ENCODE results near the gene ZFP36L2. TPM values are rescaled to one million over a fixed set of nuclear protein-coding genes. Genes with fewer than 3 reads are reported as not detected.
A peak's percentile ranks its signal among the peaks of the same experiment; 100 is the strongest.

Gene ZFP36L2
- total RNA-seq, 1 donor from 2014 or later: 206 TPM

- Histone ChIP-seq H3K4me3 (no peak overlapping the region), H3K4me1 (peaks cover 51% of the 10 kb centered on the region), H3K27ac (peak overlapping the region; percentile 88), H3K27me3 (no peaks in the 10 kb centered on the region), H3K36me3 (no peaks in the 10 kb centered on the region), H3K9me3 (no peaks in the 10 kb centered on the region)
- TF ChIP-seq POLR2A (IDR thresholded peaks at IDR 0.05) (no peak), CTCF (IDR thresholded peaks at IDR 0.05) (no peak), POLR2AphosphoS5 (IDR thresholded peaks at IDR 0.05; ENCODE audit: insufficient read depth in 1 of 2, low read depth in 1 of 2) (no peak)
- DNase-seq (ENCODE audit: extremely low spot score in 2 of 2): no peak
- intact Hi-C loops (cut with DNase I): no loop called here
Measured at GRCh38 chr2:43270461-43270860, 44.1 kb upstream of the ZFP36L2 start.

- Histone ChIP-seq H3K27ac (peak overlapping the region; percentile 88), H3K4me1 (peaks cover 49% of the 10 kb centered on the region), H3K36me3 (no peaks in the 10 kb centered on the region), H3K27me3 (no peaks in the 10 kb centered on the region), H3K9me3 (no peaks in the 10 kb centered on the region), H3K4me3 (no peak overlapping the region)
- no peak for DNase-seq (ENCODE audit: extremely low spot score in 2 of 2)
- intact Hi-C loops (cut with DNase I): no loop called here
- TF ChIP-seq CTCF (IDR thresholded peaks at IDR 0.05): no peak
- TF ChIP-seq POLR2AphosphoS5 (IDR thresholded peaks at IDR 0.05; ENCODE audit: insufficient read depth in 1 of 2, low read depth in 1 of 2): peak in 1 of 2 donors; percentile 31
Measured at GRCh38 chr2:43269706-43270105, 43.3 kb upstream of the ZFP36L2 start.

GRCh38 chr2:43269074-43269572, 42.7 kb upstream of the ZFP36L2 start:
- intact Hi-C loops (cut with DNase I): no loop called here
- H3K9me3 ChIP-seq: no peaks in the 10 kb centered on the region
- TF ChIP-seq POLR2AphosphoS5 (IDR thresholded peaks at IDR 0.05; ENCODE audit: insufficient read depth in 1 of 2, low read depth in 1 of 2) (peak; percentile 16 to 77), CTCF (IDR thresholded peaks at IDR 0.05) (no peak), POLR2A (IDR thresholded peaks at IDR 0.05) (no peak)
- no peaks in the 10 kb centered on the region for H3K36me3 ChIP-seq
- no peaks in the 10 kb centered on the region for H3K27me3 ChIP-seq
- DNase-seq (ENCODE audit: extremely low spot score in 2 of 2): no peak
- H3K27ac ChIP-seq: peak overlapping the region; percentile 88
- peaks cover 46% of the 10 kb centered on the region for H3K4me1 ChIP-seq
- H3K4me3 ChIP-seq: no peak overlapping the region

GRCh38 chr2:43268066-43268953, 41.9 kb upstream of the ZFP36L2 start:
- H3K4me1 ChIP-seq: peaks cover 41% of the 10 kb centered on the region
- no peaks in the 10 kb centered on the region for H3K36me3 ChIP-seq
- H3K4me3 ChIP-seq: no peak overlapping the region
- peak overlapping the region; percentile 88 for H3K27ac ChIP-seq
- DNase-seq (ENCODE audit: extremely low spot score in 2 of 2): no peak
- TF ChIP-seq POLR2A (IDR thresholded peaks at IDR 0.05): no peak
- no peak for TF ChIP-seq POLR2AphosphoS5 (IDR thresholded peaks at IDR 0.05; ENCODE audit: insufficient read depth in 1 of 2, low read depth in 1 of 2)
- TF ChIP-seq CTCF (IDR thresholded peaks at IDR 0.05): no peak
- no peaks in the 10 kb centered on the region for H3K9me3 ChIP-seq
- intact Hi-C loops (cut with DNase I): no loop called here
- no peaks in the 10 kb centered on the region for H3K27me3 ChIP-seq

GRCh38 chr2:43267381-43267780, 41.0 kb upstream of the ZFP36L2 start:
- no peaks in the 10 kb centered on the region for H3K27me3 ChIP-seq
- DNase-seq (ENCODE audit: extremely low spot score in 2 of 2): no peak
- TF ChIP-seq POLR2A (IDR thresholded peaks at IDR 0.05) (no peak), CTCF (IDR thresholded peaks at IDR 0.05) (no peak), POLR2AphosphoS5 (IDR thresholded peaks at IDR 0.05; ENCODE audit: insufficient read depth in 1 of 2, low read depth in 1 of 2) (no peak)
- peaks cover 41% of the 10 kb centered on the region for H3K4me1 ChIP-seq
- peak overlapping the region; percentile 88 for H3K27ac ChIP-seq
- no peaks in the 10 kb centered on the region for H3K9me3 ChIP-seq
- no peaks in the 10 kb centered on the region for H3K36me3 ChIP-seq
- no peak overlapping the region for H3K4me3 ChIP-seq
- intact Hi-C loops (cut with DNase I): no loop called here

All from vagina (tissue), 2 donors.